ENCODE data around the gene KLHL5.
"Not testable (repeated sequence)": the region's sequence is repeated elsewhere in the genome, so short reads cannot be mapped to it uniquely, and the experiment has no call there.

Gene KLHL5, protein sequence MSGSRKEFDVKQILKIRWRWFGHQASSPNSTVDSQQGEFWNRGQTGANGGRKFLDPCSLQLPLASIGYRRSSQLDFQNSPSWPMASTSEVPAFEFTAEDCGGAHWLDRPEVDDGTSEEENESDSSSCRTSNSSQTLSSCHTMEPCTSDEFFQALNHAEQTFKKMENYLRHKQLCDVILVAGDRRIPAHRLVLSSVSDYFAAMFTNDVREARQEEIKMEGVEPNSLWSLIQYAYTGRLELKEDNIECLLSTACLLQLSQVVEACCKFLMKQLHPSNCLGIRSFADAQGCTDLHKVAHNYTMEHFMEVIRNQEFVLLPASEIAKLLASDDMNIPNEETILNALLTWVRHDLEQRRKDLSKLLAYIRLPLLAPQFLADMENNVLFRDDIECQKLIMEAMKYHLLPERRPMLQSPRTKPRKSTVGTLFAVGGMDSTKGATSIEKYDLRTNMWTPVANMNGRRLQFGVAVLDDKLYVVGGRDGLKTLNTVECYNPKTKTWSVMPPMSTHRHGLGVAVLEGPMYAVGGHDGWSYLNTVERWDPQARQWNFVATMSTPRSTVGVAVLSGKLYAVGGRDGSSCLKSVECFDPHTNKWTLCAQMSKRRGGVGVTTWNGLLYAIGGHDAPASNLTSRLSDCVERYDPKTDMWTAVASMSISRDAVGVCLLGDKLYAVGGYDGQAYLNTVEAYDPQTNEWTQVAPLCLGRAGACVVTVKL

GRCh38 chr4:39062094-39062769, at the start of gene KLHL5:
KLHL5 (plus strand) TSS chr4:39062232; CDS start chr4:39062653, 421 bp downstream.
- DNase-seq: peak; percentile 49

DNA sequence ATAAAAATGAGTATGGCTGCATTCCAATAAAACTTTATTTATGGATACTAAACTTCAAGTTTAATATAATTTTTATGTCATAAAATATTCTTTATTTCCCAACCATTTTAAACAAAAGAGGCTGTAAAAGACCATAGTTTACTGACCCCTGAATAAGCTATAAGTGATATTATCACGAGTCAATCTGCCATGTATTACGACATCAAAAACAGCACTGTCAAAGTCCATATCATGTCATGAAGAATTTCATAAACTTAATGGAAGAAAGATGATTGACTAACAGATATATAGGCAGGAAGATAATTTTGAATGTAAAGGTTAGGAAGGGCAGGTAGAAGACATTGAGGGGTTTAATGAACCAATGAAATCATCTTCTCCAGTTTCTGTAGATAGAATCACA, 48.0 kb upstream of the KLHL5 start:
- DNase-seq: no peak

DNA sequence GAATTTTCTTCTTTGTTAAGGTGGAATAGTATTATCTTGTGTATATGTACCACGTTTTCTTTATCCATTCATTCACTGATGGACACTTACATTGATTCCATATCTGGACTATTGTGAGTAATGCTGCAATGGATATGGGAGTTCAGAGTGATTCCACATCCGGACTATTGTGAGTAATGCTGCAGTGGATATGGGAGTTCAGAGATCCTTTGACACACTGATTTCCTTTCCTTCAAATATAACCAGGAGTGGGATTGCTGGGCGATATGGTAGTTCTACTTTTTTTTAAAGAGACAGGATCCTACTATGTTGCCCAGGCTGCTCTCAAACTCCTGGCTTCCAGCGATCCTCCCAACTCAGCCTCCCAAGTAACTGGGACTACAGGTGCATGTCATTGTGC, 41.9 kb upstream of the KLHL5 start:
- DNase-seq: no peak

DNA sequence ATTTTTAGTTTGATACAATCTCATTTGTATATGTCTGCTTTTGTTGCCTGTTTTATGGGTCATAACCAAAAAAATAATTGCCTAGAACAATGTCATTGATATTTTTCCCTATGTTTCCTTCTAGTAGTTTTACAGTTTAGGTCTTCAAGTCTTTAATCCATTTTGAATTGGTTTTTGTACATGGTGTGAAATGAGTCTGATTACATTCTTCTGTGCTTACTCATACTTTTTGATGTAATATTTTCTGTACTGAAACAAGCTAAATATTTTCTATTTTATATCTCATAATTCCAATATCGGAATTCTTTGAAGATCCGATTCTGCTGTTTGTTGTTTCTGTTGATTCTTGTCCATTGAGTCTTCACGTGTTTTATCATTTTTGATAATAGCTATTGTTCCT, 40.4 kb upstream of the KLHL5 start:
- no peak for DNase-seq

DNA sequence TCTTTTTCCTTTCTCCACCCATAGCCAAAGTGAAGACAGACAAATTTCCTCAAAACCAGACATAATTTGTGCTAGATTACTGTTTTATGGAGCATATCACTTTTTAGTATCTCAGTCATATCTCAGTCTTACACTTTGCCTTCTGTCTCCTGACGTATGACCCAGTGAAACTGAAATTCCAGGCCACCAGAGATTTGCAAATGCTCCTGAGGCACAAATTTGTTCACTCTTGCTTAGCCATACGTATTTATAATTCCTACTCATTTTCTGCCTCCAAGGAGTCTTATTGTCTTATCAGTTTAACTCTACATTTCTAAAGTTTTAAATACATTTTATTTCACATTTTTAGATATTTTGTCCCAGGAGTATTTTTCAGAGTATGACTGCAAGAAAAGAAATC, 39.8 kb upstream of the KLHL5 start:
- no peak for DNase-seq

DNA sequence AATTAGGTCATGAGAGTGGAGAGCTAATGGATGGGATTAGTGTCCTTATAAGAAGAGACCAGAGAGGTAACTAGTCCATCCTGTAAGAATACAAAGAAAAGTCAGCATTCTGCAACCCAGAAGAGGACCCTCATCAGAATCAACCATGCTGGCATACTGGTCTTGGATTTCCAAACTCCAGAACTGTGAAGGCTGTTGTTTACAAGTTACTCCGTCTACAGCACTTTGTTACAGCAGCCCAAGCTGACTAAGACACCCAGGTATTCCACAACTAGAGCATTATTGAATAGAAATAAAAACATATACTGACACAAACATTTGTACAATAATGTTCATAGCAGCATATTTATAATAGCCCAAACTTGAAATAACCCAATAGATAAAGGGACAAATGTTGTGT, 39.0 kb upstream of the KLHL5 start:
- no peak for DNase-seq

- DNase-seq: no peak
Observed at GRCh38 chr4:39024311-39024865, 37.6 kb upstream of the KLHL5 start.

DNA sequence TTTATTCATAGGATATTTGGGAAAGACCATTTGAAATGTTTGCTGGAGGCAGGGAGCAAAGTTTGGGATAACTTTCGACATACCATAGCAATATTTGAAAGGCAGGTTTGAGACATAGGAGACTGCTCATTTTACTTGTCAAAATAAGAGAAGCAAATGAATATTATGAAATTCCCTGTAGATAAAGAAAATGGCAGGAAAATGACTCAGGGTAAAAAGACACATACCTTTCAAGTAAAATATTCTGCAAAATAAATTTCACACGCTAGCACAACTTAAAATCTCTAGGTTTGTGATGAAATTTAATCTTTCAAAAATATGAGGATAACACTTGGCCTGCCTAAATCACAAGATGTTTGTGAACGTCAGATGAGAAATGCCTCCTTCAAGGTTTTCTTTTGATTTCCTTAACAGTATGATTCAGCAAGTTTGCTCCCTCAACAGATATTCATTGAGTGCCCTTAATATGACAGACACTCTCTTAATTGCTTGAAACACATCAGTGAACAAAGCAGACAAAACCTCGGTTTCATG, 36.4 kb upstream of the KLHL5 start:
- DNase-seq: no peak

- no peak for DNase-seq
Observed at GRCh38 chr4:39026096-39026495, 35.9 kb upstream of the KLHL5 start.

GRCh38 chr4:39029752-39030694, 32.0 kb upstream of the KLHL5 start:
- no peak for DNase-seq

- DNase-seq: no peak
Observed at GRCh38 chr4:39030725-39031124, 31.3 kb upstream of the KLHL5 start.

DNA sequence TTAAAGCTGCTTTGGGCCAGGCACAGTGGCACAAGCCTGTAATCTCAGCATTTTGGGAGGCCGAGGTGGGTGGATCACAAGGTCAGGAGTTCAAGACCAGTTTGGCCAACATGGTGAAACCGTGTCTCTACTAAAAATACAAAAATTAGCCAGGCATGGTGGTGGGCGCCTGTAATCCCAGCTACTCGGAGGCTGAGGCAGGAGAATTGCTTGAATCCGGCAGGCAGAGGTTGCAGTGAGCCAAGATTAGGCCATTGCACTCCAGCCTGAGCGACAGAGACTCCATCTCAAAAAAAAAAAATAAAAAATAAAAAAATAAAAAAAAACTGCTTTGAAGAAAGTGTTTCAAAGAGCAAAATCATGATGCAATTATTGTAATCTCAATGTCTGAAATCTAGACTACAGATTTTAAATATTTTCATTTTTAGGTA, 30.4 kb upstream of the KLHL5 start:
- DNase-seq: not testable (repeated sequence)

DNA sequence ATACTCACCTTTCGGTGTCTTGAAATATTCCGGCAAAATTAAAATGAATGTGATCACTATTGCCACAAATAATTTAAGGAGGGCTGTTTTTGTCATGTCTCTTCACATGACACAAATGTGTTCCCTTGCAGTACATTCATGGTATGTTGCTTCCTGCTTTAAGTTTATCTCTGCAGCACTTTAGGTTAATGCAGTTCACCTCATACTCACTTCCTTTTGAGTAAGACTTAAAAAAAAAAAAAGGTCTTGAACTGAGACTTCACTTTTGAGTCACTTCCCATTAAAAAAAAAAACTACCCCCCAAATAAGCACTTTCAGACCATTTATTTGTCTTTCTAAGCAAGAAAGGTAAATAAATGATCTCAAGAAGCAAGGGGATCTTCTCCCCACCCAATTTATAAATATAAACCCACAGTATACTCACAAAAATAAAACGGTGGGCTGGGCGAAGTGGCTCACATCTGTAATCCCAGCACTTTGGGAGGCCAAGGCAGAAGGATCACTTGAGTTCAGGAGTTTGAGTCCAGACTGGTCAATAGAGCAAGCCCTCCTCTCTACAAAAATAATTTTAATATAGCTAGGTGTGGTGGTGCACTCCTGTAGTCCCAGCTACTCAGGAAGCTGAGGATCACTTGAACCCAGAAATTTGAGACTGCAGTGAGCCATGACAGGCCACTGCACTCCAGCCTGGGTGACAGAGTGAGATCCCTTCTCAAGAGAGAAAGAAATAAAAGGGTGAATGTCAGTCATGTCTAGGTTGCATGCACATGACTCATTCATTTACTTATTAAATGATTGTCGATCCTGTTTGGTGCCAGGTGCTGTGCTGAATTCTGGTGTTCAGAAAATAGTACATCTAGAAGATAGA, 29.6 kb upstream of the KLHL5 start, which contains the start of gene TMEM156:
TMEM156 (minus strand) TSS at position 192 of the 868 bp plus-strand sequence; CDS start at position 96, 96 bp downstream.
- no peak for DNase-seq

GRCh38 chr4:39036172-39036571, 25.9 kb upstream of the KLHL5 start:
- DNase-seq: no peak

GRCh38 chr4:39037491-39037825, 24.6 kb upstream of the KLHL5 start:
- no peak for DNase-seq

GRCh38 chr4:39037941-39038340, 24.1 kb upstream of the KLHL5 start:
- no peak for DNase-seq

DNA sequence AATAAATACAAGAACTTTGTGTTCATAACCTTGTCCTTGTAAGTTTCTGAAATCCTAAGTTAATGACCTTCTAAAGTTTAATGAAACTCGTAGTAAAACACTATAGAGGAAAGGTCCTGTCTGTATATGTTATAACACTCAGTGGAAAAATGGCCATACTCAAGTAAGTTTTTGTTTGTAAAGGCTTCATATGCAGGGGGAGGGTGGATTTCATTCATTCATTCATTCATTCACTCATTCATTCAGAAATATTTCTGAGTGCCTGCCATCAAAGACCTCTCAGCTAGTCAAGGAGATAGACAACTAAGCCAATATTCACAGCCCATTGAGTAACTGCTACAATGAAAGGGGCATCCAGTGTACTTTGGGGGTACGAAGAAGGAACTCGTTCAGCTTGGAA, 22.9 kb upstream of the KLHL5 start:
- DNase-seq: no peak

DNA sequence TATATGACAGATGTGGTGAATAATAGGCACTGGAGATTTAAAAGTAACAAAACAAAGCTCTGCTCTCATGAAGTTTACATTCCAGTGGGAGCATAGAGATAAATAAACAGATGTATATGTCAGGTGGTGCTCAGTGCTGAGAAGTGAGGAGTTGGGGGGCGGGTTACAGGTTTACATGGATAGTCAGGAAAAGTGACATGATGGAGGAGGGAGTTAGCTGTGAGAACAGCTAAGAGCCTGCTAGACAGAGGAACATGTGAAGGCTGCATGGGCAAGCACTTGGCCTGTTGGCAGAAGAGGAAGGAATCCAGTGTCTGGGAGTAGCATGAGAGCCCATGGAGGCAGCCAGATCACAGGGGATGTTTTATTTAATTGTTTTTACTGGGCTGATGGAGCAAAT, 19.7 kb upstream of the KLHL5 start:
- DNase-seq: no peak

- DNase-seq: peak; percentile 17
Observed at GRCh38 chr4:39043058-39043860, 18.8 kb upstream of the KLHL5 start.

DNA sequence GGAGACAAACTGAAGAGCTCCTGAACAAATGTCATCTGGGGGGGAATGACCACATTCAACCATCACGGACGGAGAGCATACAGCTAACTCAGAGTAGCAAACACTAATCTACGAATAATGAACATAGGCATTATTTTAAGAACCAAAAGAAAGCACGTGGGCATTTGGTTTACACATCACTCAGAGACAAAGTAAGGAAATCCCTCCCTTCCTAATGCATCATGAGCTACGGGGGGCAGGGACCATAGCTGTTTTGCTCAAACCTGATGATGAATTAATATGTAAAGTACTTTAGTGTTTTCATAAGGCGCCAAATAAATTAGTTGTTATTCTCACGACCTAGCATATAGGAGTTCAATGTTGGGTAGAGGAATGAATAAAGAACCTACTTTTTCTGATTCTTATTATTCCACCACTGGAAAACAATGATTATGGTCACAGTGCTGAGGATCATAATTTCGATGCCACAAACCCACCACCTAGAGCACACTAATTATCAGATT, 18.1 kb upstream of the KLHL5 start:
- DNase-seq: no peak

Measured in retina (tissue), 1 donor.